HepG2 (cell line): ENCODE data around the gene ZDHHC19. TPM values are rescaled to one million over a fixed set of nuclear protein-coding genes. Genes with fewer than 3 reads are reported as not detected.

Experiments
- BORCS8-MEF2B ChIP-seq: sonication (generic); formaldehyde crosslinking; IDR thresholded peaks from 2 replicates; pipeline ENCODE4 v1.8.0; 2022; ENCODE audit warnings: mild to moderate bottlenecking, missing genetic modification reagents
- CBX2 ChIP-seq, 2 experiments: fragments of 200-600 bp in 1 of 2; sonication (generic); formaldehyde crosslinking in 1 of 2; IDR thresholded peaks; 2 replicates each; pipeline versions ENCODE4 v1.7.0 to v1.8.1; 2018 to 2022; ENCODE audit warnings: low read depth in 2 of 2, low read length in 1 of 2, mild to moderate bottlenecking in 1 of 2, missing genetic modification reagents in 1 of 2
- CHD2 ChIP-seq: IDR thresholded peaks from 2 replicates; pipeline ENCODE4 v1.6.1; 2011; ENCODE audit warnings: low read depth, low read length, improper control_type of control experiment
- DZIP1 ChIP-seq: sonication (generic); formaldehyde crosslinking; IDR thresholded peaks from 2 replicates; pipeline ENCODE4 v1.5.0; 2020; ENCODE audit warnings: mild to moderate bottlenecking, missing genetic modification reagents
- KLF6 ChIP-seq: IDR thresholded peaks from 2 replicates; pipeline ENCODE4 v1.8.0; 2016; ENCODE audit warnings: missing biosample characterization, missing genetic modification reagents
- MAFF ChIP-seq: IDR thresholded peaks from 2 replicates; pipeline ENCODE4 v1.6.1; 2011; ENCODE audit warnings: low read depth, low read length, improper control_type of control experiment
- POLR2AphosphoS2 ChIP-seq: IDR thresholded peaks from 2 replicates; pipeline ENCODE4 v1.6.1; 2011; ENCODE audit warnings: low read depth, low read length, improper control_type of control experiment
- ZC3H13 ChIP-seq: sonication (generic); formaldehyde crosslinking; IDR thresholded peaks from 2 replicates; pipeline ENCODE4 v1.8.1; 2023; ENCODE audit warnings: mild to moderate bottlenecking, missing genetic modification reagents, moderate library complexity
- ZFP36L2 ChIP-seq: sonication (generic); formaldehyde crosslinking; IDR thresholded peaks from 2 replicates; pipeline ENCODE4 v1.4.0; 2020; ENCODE audit warnings: missing genetic modification reagents
- ZGPAT ChIP-seq: IDR thresholded peaks from 2 replicates; pipeline ENCODE4 v1.6.1; 2016; ENCODE audit warnings: mild to moderate bottlenecking
- ZKSCAN8 ChIP-seq: IDR thresholded peaks from 2 replicates; pipeline ENCODE4 v1.6.1; 2016; ENCODE audit warnings: borderline replicate concordance, missing genetic modification reagents, missing compliant biosample characterization
- ZNF292 ChIP-seq: sonication (generic); formaldehyde crosslinking; IDR thresholded peaks from 2 replicates; pipeline ENCODE4 v1.8.1; 2022; ENCODE audit warnings: mild to moderate bottlenecking, low read depth, missing genetic modification reagents, borderline replicate concordance
- ZNF331 ChIP-seq: sonication (generic); formaldehyde crosslinking; IDR thresholded peaks from 2 replicates; pipeline ENCODE4 v1.4.0; 2020; ENCODE audit warnings: missing genetic modification reagents
- ZNF431 ChIP-seq: sonication (generic); formaldehyde crosslinking; IDR thresholded peaks from 2 replicates; pipeline ENCODE4 v1.9.0; 2022; ENCODE audit warnings: missing genetic modification reagents, low read depth, mild to moderate bottlenecking, borderline replicate concordance
- ZNF546 ChIP-seq: sonication (generic); formaldehyde crosslinking; conservative IDR thresholded peaks from 2 replicates; pipeline ENCODE4 v1.8.1; 2023; ENCODE audit warnings: mild to moderate bottlenecking, missing genetic modification reagents
- ZNF552 ChIP-seq: sonication (generic); formaldehyde crosslinking; IDR thresholded peaks from 2 replicates; pipeline ENCODE4 v1.9.0; 2022; ENCODE audit warnings: missing genetic modification reagents, mild to moderate bottlenecking, borderline replicate concordance
- ZNF607 ChIP-seq: sonication (generic); formaldehyde crosslinking; IDR thresholded peaks from 2 replicates; pipeline ENCODE4 v1.5.1; 2020; ENCODE audit warnings: missing genetic modification reagents, mild to moderate bottlenecking, borderline replicate concordance
- ZNF691 ChIP-seq: sonication (generic); formaldehyde crosslinking; IDR thresholded peaks from 2 replicates; pipeline ENCODE4 v1.4.0; 2020; ENCODE audit warnings: missing genetic modification reagents, low read depth, mild to moderate bottlenecking, borderline replicate concordance
- polyA plus RNA-seq, 8 experiments: library from polyadenylated mRNA; depleted of rRNA in 3 of 8; stranded (reverse) in 7 of 8; unstranded in 1 of 8; fragments of >200 nt; fragmentation: Illumina TruSeq in 4 of 8; extraction: Trizol in 4 of 8; gene quantifications; 2 replicates each; pipeline versions ENCODE4 v1.2.1 to v1.2.3, GENCODE V29; 2011 to 2016; ENCODE audit warnings: low read depth in 4 of 8, missing spikeins in 1 of 8, mixed read lengths in 1 of 8; ENCODE audit not compliant: insufficient read depth in 1 of 8
- total RNA-seq, 5 experiments: library from RNA; depleted of rRNA; stranded (reverse); fragments of >200 nt; fragmentation: Illumina TruSeq; extraction: Trizol; gene quantifications; 2 replicates each; pipeline ENCODE4 v1.2.3, GENCODE V29; 2016; ENCODE audit warnings: low read depth in 1 of 5
- TF ChIP-seq, protein P1 (sequence below): sonication (generic); formaldehyde crosslinking; IDR thresholded peaks from 2 replicates; pipeline ENCODE4 v1.4.0; 2020; ENCODE audit warnings: mild to moderate bottlenecking, low read depth, missing genetic modification reagents
- TF ChIP-seq, protein P2 (sequence below): sonication (generic); formaldehyde crosslinking; IDR thresholded peaks from 2 replicates; pipeline ENCODE4 v1.9.0; 2021; ENCODE audit warnings: missing genetic modification reagents, mild to moderate bottlenecking, borderline replicate concordance

ZDHHC19 gene
- total and polyA plus RNA-seq, 2 of the 13 experiments (the other 11 are each of a cell fraction or from before 2014, with no cell fraction given), result 0.22 to 0.53 TPM

DNA sequence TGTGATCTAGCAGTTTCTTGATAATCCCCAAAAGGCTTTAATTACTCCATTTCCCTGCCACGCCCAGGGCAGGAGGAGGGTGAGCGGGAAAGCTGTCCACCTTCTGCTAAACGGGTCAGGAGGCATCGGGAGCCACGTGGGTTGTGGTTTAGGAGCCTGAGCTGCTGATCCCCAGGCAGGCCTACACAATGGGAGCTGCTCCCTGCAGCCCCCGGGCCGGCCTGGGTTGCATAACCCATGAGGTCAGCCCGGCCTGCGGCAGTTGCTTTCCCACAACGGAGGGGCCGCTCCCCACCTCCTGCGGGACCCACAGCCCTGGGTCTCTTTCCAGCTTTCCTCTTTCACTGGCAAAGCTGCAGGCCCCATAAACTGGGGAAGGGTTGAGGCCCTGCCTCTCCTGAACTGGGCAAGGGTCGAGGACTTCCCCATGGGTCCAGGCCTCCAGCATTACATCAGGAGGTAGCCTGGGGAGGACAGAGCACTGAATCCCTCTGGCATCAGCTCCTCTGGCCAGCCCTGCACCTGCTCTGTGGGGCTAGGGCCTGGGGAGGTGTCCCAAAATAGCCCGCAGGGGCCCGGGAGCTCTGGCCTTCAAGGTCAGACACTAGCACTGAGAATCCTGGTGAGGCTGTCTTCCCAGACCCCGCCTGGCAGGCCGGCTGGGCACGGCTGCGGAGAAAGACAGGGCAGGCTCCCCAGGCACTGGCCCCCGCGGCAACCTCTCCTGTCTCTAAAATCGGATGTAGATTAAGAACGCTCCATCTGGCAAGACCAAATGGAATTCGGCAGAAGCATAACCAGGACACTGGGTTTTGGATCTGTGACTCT is 47.3 kb downstream of the ZDHHC19 start (continued):
- TF ChIP-seq ZNF546 (CRISPR knock-in tag), result no peak
- no peak for TF ChIP-seq MAFF
- TF ChIP-seq ZC3H13 (CRISPR knock-in tag), result no peak
- no peak for TF ChIP-seq CBX2 (IDR thresholded peaks at IDR 0.05; ENCODE audit: low read depth, low read length)
- no peak for TF ChIP-seq CBX2 (CRISPR knock-in tag; IDR thresholded peaks at IDR 0.05; ENCODE audit: low read depth)
- TF ChIP-seq, protein P1, sequence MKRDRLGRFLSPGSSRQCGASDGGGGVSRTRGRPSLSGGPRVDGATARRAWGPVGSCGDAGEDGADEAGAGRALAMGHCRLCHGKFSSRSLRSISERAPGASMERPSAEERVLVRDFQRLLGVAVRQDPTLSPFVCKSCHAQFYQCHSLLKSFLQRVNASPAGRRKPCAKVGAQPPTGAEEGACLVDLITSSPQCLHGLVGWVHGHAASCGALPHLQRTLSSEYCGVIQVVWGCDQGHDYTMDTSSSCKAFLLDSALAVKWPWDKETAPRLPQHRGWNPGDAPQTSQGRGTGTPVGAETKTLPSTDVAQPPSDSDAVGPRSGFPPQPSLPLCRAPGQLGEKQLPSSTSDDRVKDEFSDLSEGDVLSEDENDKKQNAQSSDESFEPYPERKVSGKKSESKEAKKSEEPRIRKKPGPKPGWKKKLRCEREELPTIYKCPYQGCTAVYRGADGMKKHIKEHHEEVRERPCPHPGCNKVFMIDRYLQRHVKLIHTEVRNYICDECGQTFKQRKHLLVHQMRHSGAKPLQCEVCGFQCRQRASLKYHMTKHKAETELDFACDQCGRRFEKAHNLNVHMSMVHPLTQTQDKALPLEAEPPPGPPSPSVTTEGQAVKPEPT (CRISPR knock-in tag), result no peak
- no peak for TF ChIP-seq ZFP36L2 (CRISPR knock-in tag)
- no peak for TF ChIP-seq ZKSCAN8
- TF ChIP-seq ZGPAT, result peak; percentile 53; the same call in 1 of the 2 replicates
- TF ChIP-seq DZIP1, result no peak
- TF ChIP-seq CHD2, result no peak
- 0 out of 2 replicates have a peak, but pooled peaks have one; percentile 17 for TF ChIP-seq ZNF292 (CRISPR knock-in tag)
- TF ChIP-seq, protein P2, sequence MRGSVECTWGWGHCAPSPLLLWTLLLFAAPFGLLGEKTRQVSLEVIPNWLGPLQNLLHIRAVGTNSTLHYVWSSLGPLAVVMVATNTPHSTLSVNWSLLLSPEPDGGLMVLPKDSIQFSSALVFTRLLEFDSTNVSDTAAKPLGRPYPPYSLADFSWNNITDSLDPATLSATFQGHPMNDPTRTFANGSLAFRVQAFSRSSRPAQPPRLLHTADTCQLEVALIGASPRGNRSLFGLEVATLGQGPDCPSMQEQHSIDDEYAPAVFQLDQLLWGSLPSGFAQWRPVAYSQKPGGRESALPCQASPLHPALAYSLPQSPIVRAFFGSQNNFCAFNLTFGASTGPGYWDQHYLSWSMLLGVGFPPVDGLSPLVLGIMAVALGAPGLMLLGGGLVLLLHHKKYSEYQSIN, result no peak
- TF ChIP-seq ZNF607 (CRISPR knock-in tag), result no peak
- TF ChIP-seq ZNF431, result 0 out of 2 replicates have a peak, but pooled peaks have one; percentile 45
- TF ChIP-seq ZNF691 (CRISPR knock-in tag), result no peak
- no peak for TF ChIP-seq ZNF552
- peak; percentile 72 for TF ChIP-seq BORCS8-MEF2B
- TF ChIP-seq KLF6, result no peak
- TF ChIP-seq ZNF331 (CRISPR knock-in tag), result peak; percentile 28; the same call in 1 of the 2 replicates
- no peak for TF ChIP-seq POLR2AphosphoS2
